Breast epithelium (tissue), 3 donors: ENCODE results near the gene TRIOBP.

Source experiments
- POLR2A ChIP-seq: fragments of 450-650 bp; IDR thresholded peaks from one replicate; pipeline ENCODE4 v1.6.1; 2016; ENCODE audit warnings: antibody characterized with exemption, mild to moderate bottlenecking, moderate library complexity
- POLR2AphosphoS5 ChIP-seq, 3 donors: sonication (generic); formaldehyde crosslinking; IDR thresholded peaks; one replicate each; pipeline ENCODE4 v1.6.1; 2017; ENCODE audit warnings: antibody characterized with exemption in 3 of 3
- TF ChIP-seq, protein P1 (sequence below), 3 donors: fragments of 450-650 bp; IDR thresholded peaks; one replicate each; pipeline ENCODE4 v1.5.1; 2016 to 2017; ENCODE audit warnings: antibody characterized with exemption in 3 of 3, mild to moderate bottlenecking in 3 of 3, moderate library complexity in 3 of 3

- TF ChIP-seq, protein P1, sequence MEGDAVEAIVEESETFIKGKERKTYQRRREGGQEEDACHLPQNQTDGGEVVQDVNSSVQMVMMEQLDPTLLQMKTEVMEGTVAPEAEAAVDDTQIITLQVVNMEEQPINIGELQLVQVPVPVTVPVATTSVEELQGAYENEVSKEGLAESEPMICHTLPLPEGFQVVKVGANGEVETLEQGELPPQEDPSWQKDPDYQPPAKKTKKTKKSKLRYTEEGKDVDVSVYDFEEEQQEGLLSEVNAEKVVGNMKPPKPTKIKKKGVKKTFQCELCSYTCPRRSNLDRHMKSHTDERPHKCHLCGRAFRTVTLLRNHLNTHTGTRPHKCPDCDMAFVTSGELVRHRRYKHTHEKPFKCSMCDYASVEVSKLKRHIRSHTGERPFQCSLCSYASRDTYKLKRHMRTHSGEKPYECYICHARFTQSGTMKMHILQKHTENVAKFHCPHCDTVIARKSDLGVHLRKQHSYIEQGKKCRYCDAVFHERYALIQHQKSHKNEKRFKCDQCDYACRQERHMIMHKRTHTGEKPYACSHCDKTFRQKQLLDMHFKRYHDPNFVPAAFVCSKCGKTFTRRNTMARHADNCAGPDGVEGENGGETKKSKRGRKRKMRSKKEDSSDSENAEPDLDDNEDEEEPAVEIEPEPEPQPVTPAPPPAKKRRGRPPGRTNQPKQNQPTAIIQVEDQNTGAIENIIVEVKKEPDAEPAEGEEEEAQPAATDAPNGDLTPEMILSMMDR (IDR thresholded peaks at IDR 0.05), result no peak
- no peak for TF ChIP-seq POLR2A
- TF ChIP-seq POLR2AphosphoS5 (IDR thresholded peaks at IDR 0.05), result no peak
Observed at GRCh38 chr22:37751449-37752188, 54.8 kb downstream of the TRIOBP start.
